IMR-90 (cell line): ENCODE results near the gene FBXO33. TPM values are rescaled to one million over a fixed set of nuclear protein-coding genes. Genes with fewer than 3 reads are reported as not detected.

ENCODE experiments used
- ATAC-seq: fragments of 200-7000 bp; cut with Tn5 transposase; 2 replicates; pipeline ENCODE4 v1.9.1; 2020; ENCODE audit warnings: low read depth, mild to moderate bottlenecking, moderate library complexity
- BruUV-seq: library from RNA; stranded (reverse); fragments of 400-500 nt; replicated peaks from 2 replicates; lab custom pipeline; 2021; lab: Mats Ljungman, UMichigan
- CTCF ChIA-PET: fragments of 300-600 bp; formaldehyde crosslinking; extraction: SDS; loops from one replicate; lab custom pipeline; 2021; ENCODE audit warnings: antibody characterized with exemption; lab: Yijun Ruan, JAX
- POLR2A ChIA-PET: fragments of 300-600 bp; sonication (Branson Sonifier 250); formaldehyde crosslinking; loops from one replicate; lab custom pipeline; 2022; ENCODE audit warnings: antibody characterized with exemption; ENCODE audit not compliant: unreplicated experiment; lab: Charles Lee
- DNase-seq: peaks from one replicate; pipeline ENCODE4 v3.0.0; 2013
- H2AFZ ChIP-seq: replicated peaks from 2 replicates; pipeline ENCODE3; 2013; ENCODE audit warnings: low read length, mild to moderate bottlenecking; ENCODE audit not compliant: poor library complexity
- H2AK5ac ChIP-seq: 2 replicates; pipeline ENCODE4 v1.6.1; 2013; ENCODE audit warnings: low read depth, low read length, inconsistent platforms
- H2AK9ac ChIP-seq: replicated peaks from 2 replicates; pipeline ENCODE3; 2013; ENCODE audit warnings: mild to moderate bottlenecking, low read depth, low read length, moderate library complexity; ENCODE audit not compliant: poor library complexity
- H2BK120ac ChIP-seq: 2 replicates; pipeline ENCODE4 v1.6.1; 2013; ENCODE audit warnings: low read depth, low read length, inconsistent platforms
- H2BK15ac ChIP-seq: 3 replicates; pipeline ENCODE4 v1.6.1; 2013; ENCODE audit warnings: low read depth, low read length, inconsistent platforms
- H2BK20ac ChIP-seq: 2 replicates; pipeline ENCODE4 v1.6.1; 2013; ENCODE audit warnings: low read depth, mild to moderate bottlenecking, inconsistent platforms, low read length, moderate library complexity
- H2BK5ac ChIP-seq: 2 replicates; pipeline ENCODE4 v1.6.1; 2013; ENCODE audit warnings: mild to moderate bottlenecking, low read depth, low read length, inconsistent platforms; ENCODE audit not compliant: poor library complexity, severe bottlenecking
- H3K14ac ChIP-seq: replicated peaks from 2 replicates; pipeline ENCODE4 v1.6.1; 2013; ENCODE audit warnings: low read depth, low read length, inconsistent platforms
- H3K18ac ChIP-seq: 2 replicates; pipeline ENCODE4 v1.6.1; 2013; ENCODE audit warnings: low read depth, low read length, control low read depth
- H3K23ac ChIP-seq: 2 replicates; pipeline ENCODE4 v1.6.1; 2013; ENCODE audit warnings: low read depth, low read length, inconsistent platforms
- H3K27ac ChIP-seq: 2 replicates; pipeline ENCODE4 v1.5.1; 2013; ENCODE audit warnings: mild to moderate bottlenecking, control low read depth, low read length; ENCODE audit not compliant: insufficient read depth
- H3K27me3 ChIP-seq: 2 replicates; pipeline ENCODE4 v1.6.1; 2013; ENCODE audit warnings: low read length; ENCODE audit not compliant: control insufficient read depth, insufficient read depth
- H3K36me3 ChIP-seq: 2 replicates; pipeline ENCODE4 v1.6.1; 2013; ENCODE audit warnings: low read length, mixed read lengths; ENCODE audit not compliant: control insufficient read depth, insufficient read depth
- H3K4ac ChIP-seq: 2 replicates; pipeline ENCODE4 v1.6.1; 2013; ENCODE audit warnings: low read depth, low read length, inconsistent platforms
- H3K4me1 ChIP-seq: 2 replicates; pipeline ENCODE4 v1.6.1; 2013; ENCODE audit warnings: low read length, mixed read lengths; ENCODE audit not compliant: control insufficient read depth, insufficient read depth
- H3K4me2 ChIP-seq: 2 replicates; pipeline ENCODE4 v1.6.1; 2013; ENCODE audit warnings: low read depth, mild to moderate bottlenecking, control low read depth, low read length, moderate library complexity
- H3K4me3 ChIP-seq: 2 replicates; pipeline ENCODE4 v1.5.1; 2013; ENCODE audit warnings: low read depth, mild to moderate bottlenecking, control low read depth, low read length, moderate library complexity; ENCODE audit not compliant: insufficient read depth
- H3K56ac ChIP-seq: 2 replicates; pipeline ENCODE4 v1.6.1; 2013; ENCODE audit warnings: low read length, inconsistent platforms; ENCODE audit not compliant: insufficient read depth; ENCODE audit errors: extremely low read depth
- H3K79me1 ChIP-seq, 2 experiments: 2 replicates each; pipeline ENCODE4 v1.6.1; 2013; ENCODE audit warnings: low read length in 2 of 2, inconsistent platforms in 1 of 2, low read depth in 1 of 2
- H3K9ac ChIP-seq: 2 replicates; pipeline ENCODE4 v1.6.1; 2013; ENCODE audit warnings: low read depth, low read length, control low read depth
- H3K9me1 ChIP-seq: 2 replicates; pipeline ENCODE4 v1.6.1; 2013; ENCODE audit warnings: low read length, inconsistent platforms; ENCODE audit not compliant: insufficient read depth
- H3K9me3 ChIP-seq: 2 replicates; pipeline ENCODE4 v1.6.1; 2013; ENCODE audit warnings: low read length; ENCODE audit not compliant: control insufficient read depth, insufficient read depth
- H4K20me1 ChIP-seq: 2 replicates; pipeline ENCODE4 v1.6.1; 2013; ENCODE audit warnings: low read length, inconsistent platforms; ENCODE audit not compliant: insufficient read depth
- H4K5ac ChIP-seq: 2 replicates; pipeline ENCODE4 v1.6.1; 2013; ENCODE audit warnings: mild to moderate bottlenecking, low read depth, low read length, control low read depth
- H4K8ac ChIP-seq, 2 experiments: 2 replicates each; pipeline ENCODE4 v1.6.1; 2013; ENCODE audit warnings: low read depth in 2 of 2, low read length in 2 of 2, control low read depth in 1 of 2, inconsistent platforms in 1 of 2
- H4K91ac ChIP-seq: 2 replicates; pipeline ENCODE4 v1.6.1; 2013; ENCODE audit warnings: low read depth, low read length, inconsistent platforms; ENCODE audit not compliant: insufficient read depth
- BHLHE40 ChIP-seq: fragments of 150-350 bp; IDR thresholded peaks from 2 replicates; pipeline ENCODE4 v1.6.1; 2016; ENCODE audit warnings: mild to moderate bottlenecking, low read depth, low read length
- CHD1 ChIP-seq: IDR thresholded peaks from 2 replicates; pipeline ENCODE4 v1.6.1; 2012; ENCODE audit warnings: low read depth, low read length, improper control_type of control experiment
- FOS ChIP-seq: fragments of 150-350 bp; IDR thresholded peaks from 2 replicates; pipeline ENCODE4 v1.6.1; 2016; ENCODE audit warnings: low read depth, low read length
- MAFK ChIP-seq: IDR thresholded peaks from 2 replicates; pipeline ENCODE4 v1.6.1; 2012; ENCODE audit warnings: low read depth, low read length, improper control_type of control experiment
- MAZ ChIP-seq: IDR thresholded peaks from 2 replicates; pipeline ENCODE4 v1.6.1; 2012; ENCODE audit warnings: low read depth, mild to moderate bottlenecking, low read length, improper control_type of control experiment, moderate library complexity, borderline replicate concordance
- NFE2L2 ChIP-seq: fragments of 150-350 bp; IDR thresholded peaks from 2 replicates; pipeline ENCODE4 v1.6.1; 2016; ENCODE audit warnings: low read depth, mild to moderate bottlenecking, low read length
- RFX5 ChIP-seq: IDR thresholded peaks from 2 replicates; pipeline ENCODE4 v1.8.0; 2012; ENCODE audit warnings: low read depth, mild to moderate bottlenecking, low read length, moderate library complexity
- SMC3 ChIP-seq: fragments of 150-350 bp; IDR thresholded peaks from 2 replicates; pipeline ENCODE4 v1.6.1; 2016; ENCODE audit warnings: low read depth, mild to moderate bottlenecking, antibody characterized with exemption, low read length, moderate library complexity
- WGBS, 2 experiments: methylation state at CpG; one replicate each; pipeline versions ENCODE4 v1.1.5 to v1.1.7; 2013; ENCODE audit warnings: missing lambda C conversion rate in 2 of 2; ENCODE audit not compliant: insufficient read length in 1 of 2; ENCODE audit errors: extremely low coverage in 2 of 2; 5-methylcytosine and 5-hydroxymethylcytosine counted together
- dilution Hi-C: fragments of 300-500 bp; cut with HindIII; formaldehyde crosslinking; loops from one replicate; pipeline ENCODE4 v1.14.3; 2018; ENCODE audit warnings: low sequenced_read_pairs; ENCODE audit not compliant: unreplicated experiment
- in situ Hi-C: fragments of 300-500 bp; cut with MboI; formaldehyde crosslinking; loops from 3 replicates; pipeline ENCODE4 v1.14.3; 2019; ENCODE audit warnings: low sequenced_read_pairs, inconsistent platforms, mixed read lengths
- intact Hi-C: fragments of 100-400 bp; cut with micrococcal nuclease; formaldehyde crosslinking; loops from 2 replicates; pipeline ENCODE4 v1.10.0; 2022
- polyA plus RNA-seq, 3 experiments: library from polyadenylated mRNA; depleted of rRNA; stranded (reverse); fragments of >200 nt; gene quantifications; 2 replicates each; pipeline ENCODE4 v1.2.3, GENCODE V29; 2012; ENCODE audit warnings: low replicate concordance in 1 of 3
- total RNA-seq: library from RNA; depleted of rRNA; stranded (reverse); fragments of >200 nt; gene quantifications from 2 replicates; pipeline ENCODE4 v1.2.3, GENCODE V29; 2012
- TF ChIP-seq, protein P1 (sequence below): conservative IDR thresholded peaks from 2 replicates; pipeline ENCODE4 v1.5.1; 2012; ENCODE audit warnings: mild to moderate bottlenecking, low read depth, low read length, improper control_type of control experiment
- TF ChIP-seq, protein P2 (sequence below): fragments of 150-350 bp; IDR thresholded peaks from 2 replicates; pipeline ENCODE4 v1.6.1; 2016; ENCODE audit warnings: low read depth, mild to moderate bottlenecking, low read length, moderate library complexity, borderline replicate concordance
- TF ChIP-seq, protein P3 (sequence below): fragments of 150-350 bp; IDR thresholded peaks from 2 replicates; pipeline ENCODE4 v1.6.1; 2017; ENCODE audit warnings: mild to moderate bottlenecking, antibody characterized with exemption, low read length, low read depth

Gene FBXO33
- total and polyA plus RNA-seq, 2 of the 4 experiments (the other 2 are of a cell fraction), result 7.6 to 10.0 TPM

DNA sequence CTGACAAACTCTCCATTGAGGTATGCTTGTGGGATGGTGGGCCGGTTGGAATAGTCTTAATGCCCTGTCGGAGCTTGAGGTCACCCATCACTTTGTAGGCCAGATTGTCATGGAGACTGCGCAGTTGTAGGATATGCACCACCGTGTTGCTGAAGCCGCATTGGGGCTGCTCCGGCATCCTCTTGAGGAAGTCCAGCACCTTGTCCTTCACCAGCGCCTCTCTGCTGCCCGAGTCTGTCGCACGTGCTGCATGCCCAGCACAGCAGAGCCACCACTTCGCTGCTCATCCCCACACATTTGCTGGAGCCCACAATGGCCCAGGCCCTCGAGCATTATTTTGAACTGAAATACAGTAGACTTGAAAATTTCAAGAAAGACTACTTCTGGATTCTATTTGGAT, 61.8 kb downstream of the FBXO33 start:
- no peak overlapping the region for H3K4ac ChIP-seq
- no peaks in the 10 kb centered on the region for H3K9me3 ChIP-seq
- dilution Hi-C loops, result no loop called here
- peaks cover 5% of the 10 kb centered on the region; the same call in 1 of the 2 replicates for H3K4me1 ChIP-seq
- no peak for ATAC-seq
- H3K27ac ChIP-seq, result no peak overlapping the region
- no peak overlapping the region for H3K4me3 ChIP-seq
- no peak overlapping the region for H2BK15ac ChIP-seq
- H4K91ac ChIP-seq, result no peak overlapping the region
- no peak overlapping the region for H2BK120ac ChIP-seq
- no peak overlapping the region for H3K14ac ChIP-seq
- H2BK5ac ChIP-seq, result no peak overlapping the region
- peaks cover 0 to 21% of the 10 kb centered on the region in 2 experiments; a peak in 2 of 4 replicates for H3K79me1 ChIP-seq
- ChIA-PET CTCF (no interaction called here), POLR2A (interaction anchor here (0.5 kb wide), 1 partner anchor 11 kb away, joined by 7 read pairs; no protein-coding TSS in a partner anchor)
- H2AK9ac ChIP-seq, result no peak overlapping the region
- H3K27me3 ChIP-seq, result no peaks in the 10 kb centered on the region
- no peak overlapping the region for H3K4me2 ChIP-seq
- H2BK20ac ChIP-seq, result no peak overlapping the region
- 96% methylated on average over 11 of the region's 12 CpGs; no CpG with 5 or more reads in 1 of the 2 experiments for WGBS, 2 experiments
- intact Hi-C loops, result no loop called here
- H3K56ac ChIP-seq, result no peak overlapping the region
- in situ Hi-C loops, result loop anchor here (5.0 kb wide), 1 partner anchor 258 kb away; the partner anchor contains the start of gene GEMIN2
- no peak for DNase-seq
- TF ChIP-seq CHD1, result no peak
- no peak for TF ChIP-seq SMC3
- TF ChIP-seq NFE2L2, result no peak
- TF ChIP-seq, protein P1, sequence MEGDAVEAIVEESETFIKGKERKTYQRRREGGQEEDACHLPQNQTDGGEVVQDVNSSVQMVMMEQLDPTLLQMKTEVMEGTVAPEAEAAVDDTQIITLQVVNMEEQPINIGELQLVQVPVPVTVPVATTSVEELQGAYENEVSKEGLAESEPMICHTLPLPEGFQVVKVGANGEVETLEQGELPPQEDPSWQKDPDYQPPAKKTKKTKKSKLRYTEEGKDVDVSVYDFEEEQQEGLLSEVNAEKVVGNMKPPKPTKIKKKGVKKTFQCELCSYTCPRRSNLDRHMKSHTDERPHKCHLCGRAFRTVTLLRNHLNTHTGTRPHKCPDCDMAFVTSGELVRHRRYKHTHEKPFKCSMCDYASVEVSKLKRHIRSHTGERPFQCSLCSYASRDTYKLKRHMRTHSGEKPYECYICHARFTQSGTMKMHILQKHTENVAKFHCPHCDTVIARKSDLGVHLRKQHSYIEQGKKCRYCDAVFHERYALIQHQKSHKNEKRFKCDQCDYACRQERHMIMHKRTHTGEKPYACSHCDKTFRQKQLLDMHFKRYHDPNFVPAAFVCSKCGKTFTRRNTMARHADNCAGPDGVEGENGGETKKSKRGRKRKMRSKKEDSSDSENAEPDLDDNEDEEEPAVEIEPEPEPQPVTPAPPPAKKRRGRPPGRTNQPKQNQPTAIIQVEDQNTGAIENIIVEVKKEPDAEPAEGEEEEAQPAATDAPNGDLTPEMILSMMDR, result no peak
- TF ChIP-seq, protein P2, sequence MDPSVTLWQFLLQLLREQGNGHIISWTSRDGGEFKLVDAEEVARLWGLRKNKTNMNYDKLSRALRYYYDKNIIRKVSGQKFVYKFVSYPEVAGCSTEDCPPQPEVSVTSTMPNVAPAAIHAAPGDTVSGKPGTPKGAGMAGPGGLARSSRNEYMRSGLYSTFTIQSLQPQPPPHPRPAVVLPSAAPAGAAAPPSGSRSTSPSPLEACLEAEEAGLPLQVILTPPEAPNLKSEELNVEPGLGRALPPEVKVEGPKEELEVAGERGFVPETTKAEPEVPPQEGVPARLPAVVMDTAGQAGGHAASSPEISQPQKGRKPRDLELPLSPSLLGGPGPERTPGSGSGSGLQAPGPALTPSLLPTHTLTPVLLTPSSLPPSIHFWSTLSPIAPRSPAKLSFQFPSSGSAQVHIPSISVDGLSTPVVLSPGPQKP, result no peak
- TF ChIP-seq, protein P3, sequence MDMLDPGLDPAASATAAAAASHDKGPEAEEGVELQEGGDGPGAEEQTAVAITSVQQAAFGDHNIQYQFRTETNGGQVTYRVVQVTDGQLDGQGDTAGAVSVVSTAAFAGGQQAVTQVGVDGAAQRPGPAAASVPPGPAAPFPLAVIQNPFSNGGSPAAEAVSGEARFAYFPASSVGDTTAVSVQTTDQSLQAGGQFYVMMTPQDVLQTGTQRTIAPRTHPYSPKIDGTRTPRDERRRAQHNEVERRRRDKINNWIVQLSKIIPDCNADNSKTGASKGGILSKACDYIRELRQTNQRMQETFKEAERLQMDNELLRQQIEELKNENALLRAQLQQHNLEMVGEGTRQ, result no peak
- TF ChIP-seq FOS, result no peak
- TF ChIP-seq BHLHE40, result no peak
- TF ChIP-seq MAZ, result no peak
- no peak for TF ChIP-seq RFX5
- TF ChIP-seq MAFK, result no peak
- H3K9ac ChIP-seq, result no peak overlapping the region
- H4K8ac ChIP-seq, result no peak overlapping the region
- peaks cover 3% of the 10 kb centered on the region; the same call in 1 of the 2 replicates for H3K9me1 ChIP-seq
- H4K20me1 ChIP-seq, result no peaks in the 10 kb centered on the region
- H3K23ac ChIP-seq, result no peak overlapping the region
- H2AFZ ChIP-seq, result no peak overlapping the region
- H4K5ac ChIP-seq, result no peak overlapping the region
- H2AK5ac ChIP-seq, result no peak overlapping the region
- H3K18ac ChIP-seq, result no peak overlapping the region
- peaks cover 3% of the 10 kb centered on the region for H3K36me3 ChIP-seq
- no TSS peak for BruUV-seq
